Stimulated activated memory B cell treated with anti-CD40 and anti-IgM and Interleukin-4, amounts not matched to agents 10 μg/mL and 1 μg/mL and 100 μg/mL, for 72 hours (primary cell): Measurements from ENCODE around the gene HMCN2.
A peak's percentile ranks its signal among the peaks of the same experiment; 100 is the strongest.

ENCODE experiments used
- ATAC-seq: fragments of 150-1000 bp; cut with Tn5 transposase; 2 replicates; pipeline ENCODE4 v1.10.0; 2021
- H3K27ac Mint-ChIP-seq: one replicate; pipeline ENCODE4 v1.8.0; 2022; ENCODE audit warnings: mild to moderate bottlenecking, mixed read lengths
- H3K27me3 Mint-ChIP-seq: one replicate; pipeline ENCODE4 v1.8.0; 2022; ENCODE audit warnings: mixed read lengths
- H3K36me3 Mint-ChIP-seq: one replicate; pipeline ENCODE4 v1.8.0; 2022; ENCODE audit warnings: mixed read lengths
- H3K4me1 Mint-ChIP-seq: one replicate; pipeline ENCODE4 v1.8.0; 2022; ENCODE audit warnings: mixed read lengths
- H3K4me3 Mint-ChIP-seq: one replicate; pipeline ENCODE4 v1.8.0; 2022; ENCODE audit warnings: mild to moderate bottlenecking, moderate library complexity, mixed read lengths
- H3K9me3 Mint-ChIP-seq: one replicate; pipeline ENCODE4 v1.8.0; 2022; ENCODE audit warnings: mixed read lengths

Gene HMCN2

GRCh38 chr9:130444565-130445221, 179.1 kb downstream of the HMCN2 start, which contains the start of gene ASS1:
TSS of gene ASS1 (plus strand) at chr9:130444961. CDS start at chr9:130452229, 7,268 bp downstream.
- H3K4me3 Mint-ChIP-seq = peak within 1 kb of the TSS; percentile 55
- H3K27me3 Mint-ChIP-seq = peaks cover 57% of the 10 kb centered on the region
- H3K27ac Mint-ChIP-seq = no peak within 1 kb of the TSS
- peaks cover 9% of the 10 kb centered on the region for H3K4me1 Mint-ChIP-seq
- H3K9me3 Mint-ChIP-seq = peaks cover 5% of the 10 kb centered on the region
- peaks cover 6% of the 10 kb centered on the region for H3K36me3 Mint-ChIP-seq
- ATAC-seq = peak; percentile 77

- Mint-ChIP-seq H3K4me1 (peaks cover 9% of the 10 kb centered on the region), H3K9me3 (peaks cover 5% of the 10 kb centered on the region), H3K36me3 (peaks cover 6% of the 10 kb centered on the region), H3K27ac (no peak overlapping the region), H3K27me3 (peaks cover 63% of the 10 kb centered on the region), H3K4me3 (peak overlapping the region; percentile 55)
- no peak for ATAC-seq
Measured at GRCh38 chr9:130445268-130445983, 179.9 kb downstream of the HMCN2 start.

- H3K9me3 Mint-ChIP-seq = peaks cover 5% of the 10 kb centered on the region
- peaks cover 68% of the 10 kb centered on the region for H3K27me3 Mint-ChIP-seq
- no peak overlapping the region for H3K27ac Mint-ChIP-seq
- peak overlapping the region; percentile 29 for H3K4me3 Mint-ChIP-seq
- H3K36me3 Mint-ChIP-seq = peaks cover 6% of the 10 kb centered on the region
- no peak for ATAC-seq
- peaks cover 9% of the 10 kb centered on the region for H3K4me1 Mint-ChIP-seq
Measured at GRCh38 chr9:130446101-130446861, 180.7 kb downstream of the HMCN2 start.

GRCh38 chr9:130447193-130447816, 181.7 kb downstream of the HMCN2 start:
- Mint-ChIP-seq H3K4me3 (no peak overlapping the region), H3K9me3 (no peaks in the 10 kb centered on the region), H3K4me1 (peaks cover 9% of the 10 kb centered on the region), H3K36me3 (peaks cover 1% of the 10 kb centered on the region), H3K27me3 (peaks cover 66% of the 10 kb centered on the region), H3K27ac (no peak overlapping the region)
- no peak for ATAC-seq

GRCh38 chr9:130448035-130448624, 182.6 kb downstream of the HMCN2 start:
- peaks cover 67% of the 10 kb centered on the region for H3K27me3 Mint-ChIP-seq
- no peak overlapping the region for H3K27ac Mint-ChIP-seq
- no peak overlapping the region for H3K4me3 Mint-ChIP-seq

GRCh38 chr9:130448771-130449603, 183.4 kb downstream of the HMCN2 start:
- Mint-ChIP-seq H3K27me3 (peaks cover 62% of the 10 kb centered on the region), H3K4me3 (no peak overlapping the region), H3K9me3 (no peaks in the 10 kb centered on the region), H3K4me1 (peaks cover 9% of the 10 kb centered on the region), H3K27ac (no peak overlapping the region), H3K36me3 (no peaks in the 10 kb centered on the region)
- ATAC-seq = no peak

More at GRCh38 chr9:130448035-130448624, 182.6 kb downstream of the HMCN2 start:
- H3K9me3 Mint-ChIP-seq = no peaks in the 10 kb centered on the region
- H3K4me1 Mint-ChIP-seq = peaks cover 9% of the 10 kb centered on the region
- no peaks in the 10 kb centered on the region for H3K36me3 Mint-ChIP-seq
- no peak for ATAC-seq

GRCh38 chr9:130450344-130451003, 184.9 kb downstream of the HMCN2 start:
- ATAC-seq = no peak
- no peaks in the 10 kb centered on the region for H3K36me3 Mint-ChIP-seq
- no peaks in the 10 kb centered on the region for H3K9me3 Mint-ChIP-seq
- H3K27me3 Mint-ChIP-seq = peaks cover 57% of the 10 kb centered on the region
- H3K4me1 Mint-ChIP-seq = peaks cover 4% of the 10 kb centered on the region
- H3K27ac Mint-ChIP-seq = no peak overlapping the region
- H3K4me3 Mint-ChIP-seq = no peak overlapping the region

GRCh38 chr9:130451004-130451390, 185.4 kb downstream of the HMCN2 start:
- Mint-ChIP-seq H3K27me3 (peaks cover 52% of the 10 kb centered on the region), H3K27ac (no peak overlapping the region), H3K36me3 (no peaks in the 10 kb centered on the region), H3K9me3 (no peaks in the 10 kb centered on the region), H3K4me1 (no peaks in the 10 kb centered on the region), H3K4me3 (no peak overlapping the region)
- no peak for ATAC-seq

- Mint-ChIP-seq H3K4me3 (no peak overlapping the region), H3K4me1 (no peaks in the 10 kb centered on the region), H3K36me3 (no peaks in the 10 kb centered on the region), H3K9me3 (no peaks in the 10 kb centered on the region), H3K27me3 (peaks cover 45% of the 10 kb centered on the region), H3K27ac (no peak overlapping the region)
- ATAC-seq = peak; percentile 20
Measured at GRCh38 chr9:130451509-130452388, 186.2 kb downstream of the HMCN2 start.

- H3K9me3 Mint-ChIP-seq = no peaks in the 10 kb centered on the region
- H3K27ac Mint-ChIP-seq = no peak overlapping the region
- peaks cover 34% of the 10 kb centered on the region for H3K27me3 Mint-ChIP-seq
- H3K4me3 Mint-ChIP-seq = no peak overlapping the region
- no peaks in the 10 kb centered on the region for H3K36me3 Mint-ChIP-seq
- no peak for ATAC-seq
- H3K4me1 Mint-ChIP-seq = no peaks in the 10 kb centered on the region
Measured at GRCh38 chr9:130452835-130453234, 187.3 kb downstream of the HMCN2 start.

GRCh38 chr9:130453487-130453886, 187.9 kb downstream of the HMCN2 start:
- Mint-ChIP-seq H3K4me1 (no peaks in the 10 kb centered on the region), H3K4me3 (no peak overlapping the region), H3K9me3 (no peaks in the 10 kb centered on the region), H3K27ac (no peak overlapping the region), H3K36me3 (no peaks in the 10 kb centered on the region), H3K27me3 (peaks cover 34% of the 10 kb centered on the region)
- no peak for ATAC-seq

GRCh38 chr9:130454096-130454811, 188.7 kb downstream of the HMCN2 start:
- no peaks in the 10 kb centered on the region for H3K4me1 Mint-ChIP-seq
- H3K27ac Mint-ChIP-seq = no peak overlapping the region
- H3K9me3 Mint-ChIP-seq = no peaks in the 10 kb centered on the region
- ATAC-seq = no peak
- H3K4me3 Mint-ChIP-seq = no peak overlapping the region
- H3K27me3 Mint-ChIP-seq = peaks cover 36% of the 10 kb centered on the region
- H3K36me3 Mint-ChIP-seq = no peaks in the 10 kb centered on the region
